B cell (primary cell): ENCODE data around the gene LAMA1. TPM values are rescaled to one million over a fixed set of nuclear protein-coding genes. Genes with fewer than 3 reads are reported as not detected.

ENCODE experiments used
- ATAC-seq: fragments of 200-7000 bp; cut with Tn5 transposase; one replicate; pipeline ENCODE4 v1.10.0; 2021; ENCODE audit warnings: low read depth, mild to moderate bottlenecking, moderate number of reproducible peaks, moderate library complexity
- CTCF ChIA-PET: fragments of 350-600 bp; sonication (Branson Sonifier 250); formaldehyde crosslinking; loops from one replicate; lab custom pipeline; 2021; ENCODE audit warnings: antibody characterized with exemption, inconsistent platforms; lab: Charles Lee
- POLR2A ChIA-PET: fragments of 350-600 bp; sonication (Branson Sonifier 250); formaldehyde crosslinking; loops from one replicate; lab custom pipeline; 2021; ENCODE audit warnings: antibody characterized with exemption; lab: Charles Lee
- DNase-seq: peaks from one replicate; pipeline ENCODE4 v3.0.0; 2013
- H2AFZ ChIP-seq: 2 replicates; pipeline ENCODE4 v1.6.1; 2012; ENCODE audit warnings: mild to moderate bottlenecking, low read depth, low read length; ENCODE audit not compliant: insufficient read depth, poor library complexity, severe bottlenecking
- H3K27ac ChIP-seq, 2 donors: 1 replicate in 1 of 2; 2 replicates in 1 of 2; pipeline ENCODE4 v1.5.1; 2012 to 2013; ENCODE audit warnings: low read length in 2 of 2, mild to moderate bottlenecking in 2 of 2, moderate library complexity in 1 of 2
- H3K27me3 ChIP-seq, 4 experiments: fragments of 200-600 bp in 1 of 4; sonication (generic) in 1 of 4; replicated peaks in 1 of 4; 1 replicate in 2 of 4; 2 replicates in 2 of 4; pipeline versions ENCODE4 v1.6.1 to v1.7.0; 2013 to 2016; ENCODE audit warnings: low read length in 3 of 4, mild to moderate bottlenecking in 2 of 4, mixed read lengths in 1 of 4, moderate library complexity in 1 of 4; ENCODE audit not compliant: insufficient read depth in 4 of 4, control insufficient read depth in 3 of 4; ENCODE audit errors: control extremely low read depth in 1 of 4
- H3K36me3 ChIP-seq, 2 experiments: replicated peaks in 1 of 2; 1 replicate in 1 of 2; 2 replicates in 1 of 2; pipeline versions ENCODE4 v1.6.1 to v1.7.1; 2013; ENCODE audit warnings: low read length in 1 of 2; ENCODE audit not compliant: insufficient read depth in 2 of 2, control insufficient read depth in 1 of 2; ENCODE audit errors: control extremely low read depth in 1 of 2, extremely low read depth in 1 of 2
- H3K4me1 ChIP-seq, 2 donors: fragments of 200-600 bp in 1 of 2; sonication (generic) in 1 of 2; 1 replicate in 1 of 2; 2 replicates in 1 of 2; pipeline versions ENCODE4 v1.5.1 to v1.6.1; 2013 to 2017; ENCODE audit warnings: low read length in 2 of 2; ENCODE audit not compliant: control insufficient read depth in 2 of 2, insufficient read depth in 2 of 2
- H3K4me2 ChIP-seq: replicated peaks from 2 replicates; pipeline ENCODE3; 2012; ENCODE audit warnings: mild to moderate bottlenecking, low read depth, low read length; ENCODE audit not compliant: poor library complexity, severe bottlenecking
- H3K4me3 ChIP-seq, 5 experiments: fragments of 200-600 bp in 1 of 5; sonication (generic) in 1 of 5; 1 replicate in 3 of 5; 2 replicates in 2 of 5; pipeline versions ENCODE4 v1.5.1 to v1.7.0; 2011 to 2016; ENCODE audit warnings: low read length in 4 of 5, mild to moderate bottlenecking in 4 of 5, low read depth in 2 of 5, control low read depth in 1 of 5, moderate library complexity in 1 of 5; ENCODE audit not compliant: insufficient read depth in 1 of 5; ENCODE audit errors: control extremely low read depth in 1 of 5, extremely low read depth in 1 of 5
- H3K79me2 ChIP-seq: fragments of 200-600 bp; sonication (generic); one replicate; pipeline ENCODE4 v1.6.0; 2016; ENCODE audit warnings: low read length; ENCODE audit not compliant: control insufficient read depth, insufficient read depth
- H3K9ac ChIP-seq: fragments of 200-600 bp; sonication (generic); 2 replicates; pipeline ENCODE4 v1.6.1; 2017; ENCODE audit warnings: mild to moderate bottlenecking, low read length, moderate library complexity
- H3K9me3 ChIP-seq, 3 donors: one replicate each; pipeline versions ENCODE4 v1.6.1 to v1.7.1; 2013; ENCODE audit warnings: low read length in 2 of 3; ENCODE audit not compliant: control insufficient read depth in 2 of 3, insufficient read depth in 1 of 3; ENCODE audit errors: control extremely low read depth in 1 of 3
- H4K20me1 ChIP-seq: 2 replicates; pipeline ENCODE4 v1.6.0; 2012; ENCODE audit warnings: mild to moderate bottlenecking, low read length; ENCODE audit not compliant: insufficient read depth, control insufficient read depth, poor library complexity, severe bottlenecking
- H3K27ac Mint-ChIP-seq: one replicate; pipeline ENCODE4 v1.8.0; 2021; ENCODE audit warnings: mixed read lengths
- H3K27me3 Mint-ChIP-seq: one replicate; pipeline ENCODE4 v1.8.0; 2021; ENCODE audit warnings: mixed read lengths
- H3K4me1 Mint-ChIP-seq: one replicate; pipeline ENCODE4 v1.8.0; 2021; ENCODE audit warnings: mixed read lengths
- H3K4me3 Mint-ChIP-seq: one replicate; pipeline ENCODE4 v1.8.0; 2021; ENCODE audit warnings: mixed read lengths
- H3K9me3 Mint-ChIP-seq: one replicate; pipeline ENCODE4 v1.8.0; 2022; ENCODE audit warnings: mixed read lengths; ENCODE audit not compliant: insufficient read depth
- CTCF ChIP-seq: fragments of 200-600 bp; IDR thresholded peaks from one replicate; pipeline ENCODE4 v1.8.0; 2022; ENCODE audit warnings: antibody characterized with exemption, mild to moderate bottlenecking
- EZH2 ChIP-seq: IDR thresholded peaks from 2 replicates; pipeline ENCODE4 v1.6.1; 2012; ENCODE audit warnings: borderline replicate concordance, low read depth, mild to moderate bottlenecking, moderate library complexity, low read length; ENCODE audit not compliant: insufficient read depth, poor library complexity, severe bottlenecking
- WGBS: methylation state at CpG from one replicate; pipeline ENCODE4 v1.1.5; 2013; ENCODE audit warnings: missing lambda C conversion rate; ENCODE audit not compliant: insufficient coverage; 5-methylcytosine and 5-hydroxymethylcytosine counted together
- intact Hi-C: fragments of 100-400 bp; cut with micrococcal nuclease; formaldehyde crosslinking; loops from one replicate; pipeline ENCODE4 v1.10.0; 2022
- polyA plus RNA-seq: library from polyadenylated mRNA; depleted of rRNA; stranded (reverse); fragments of >200 nt; gene quantifications from 2 replicates; pipeline ENCODE4 v1.2.3, GENCODE V29; 2012
- total RNA-seq, 2 donors: library from RNA; stranded (reverse); fragments of 120-200 nt in 1 of 2; gene quantifications; 1 replicate in 1 of 2; 2 replicates in 1 of 2; pipeline versions ENCODE4 v1.2.3 to v1.2.4, GENCODE V29; 2013 to 2022

The LAMA1 gene
- total and polyA plus RNA-seq, 2 donors (not counting 1 experiment from before 2014, with no cell fraction given), result not detected

GRCh38 chr18:7025194-7025593 lies 92.4 kb downstream of the LAMA1 start:
- intact Hi-C loops, result no loop called here
- TF ChIP-seq CTCF (no peak), EZH2 (no peak)
- ATAC-seq, result no peak
- Histone ChIP-seq H3K27me3 (no peaks in the 10 kb centered on the region), H3K4me3 (no peak overlapping the region), H3K9me3 (peaks cover 0 to 14% (median 0%) of the 10 kb centered on the region in 3 donors), H3K4me2 (no peak overlapping the region), H4K20me1 (no peaks in the 10 kb centered on the region), H2AFZ (no peak overlapping the region), H3K9ac (no peak overlapping the region), H3K79me2 (no peaks in the 10 kb centered on the region), H3K27ac (no peak overlapping the region), H3K4me1 (no peaks in the 10 kb centered on the region), H3K36me3 (no peaks in the 10 kb centered on the region)
- CTCF ChIA-PET, result no interaction called here
- POLR2A ChIA-PET, result no interaction called here
- no peaks in the 10 kb centered on the region for H3K9me3 Mint-ChIP-seq
- H3K27ac Mint-ChIP-seq, result no peak overlapping the region
- no peak for DNase-seq
- H3K27me3 Mint-ChIP-seq, result no peaks in the 10 kb centered on the region
- 94% methylated on average over 4 of the region's 6 CpGs for WGBS
- no peak overlapping the region for H3K4me3 Mint-ChIP-seq
- no peaks in the 10 kb centered on the region for H3K4me1 Mint-ChIP-seq

GRCh38 chr18:7023581-7023980 lies 94.0 kb downstream of the LAMA1 start:
- 97% methylated on average over 3 of the region's 7 CpGs for WGBS
- no peaks in the 10 kb centered on the region for H3K27me3 ChIP-seq
- ATAC-seq, result no peak
- no peaks in the 10 kb centered on the region for H3K36me3 ChIP-seq
- no peak overlapping the region for H3K4me2 ChIP-seq
- Mint-ChIP-seq H3K27ac (no peak overlapping the region), H3K4me1 (no peaks in the 10 kb centered on the region), H3K4me3 (no peak overlapping the region), H3K27me3 (no peaks in the 10 kb centered on the region), H3K9me3 (no peaks in the 10 kb centered on the region)
- intact Hi-C loops, result no loop called here
- TF ChIP-seq CTCF, result no peak
- TF ChIP-seq EZH2, result no peak
- no peak overlapping the region for H3K27ac ChIP-seq
- no peak overlapping the region for H3K9ac ChIP-seq
- no peak overlapping the region for H2AFZ ChIP-seq
- peaks cover 0 to 17% (median 0%) of the 10 kb centered on the region in 3 donors for H3K9me3 ChIP-seq
- H3K4me3 ChIP-seq, result no peak overlapping the region
- ChIA-PET POLR2A (no interaction called here), CTCF (no interaction called here)
- no peaks in the 10 kb centered on the region for H3K79me2 ChIP-seq
- no peaks in the 10 kb centered on the region for H4K20me1 ChIP-seq
- no peak for DNase-seq
- H3K4me1 ChIP-seq, result no peaks in the 10 kb centered on the region
